Measurements from ENCODE around the gene RPS18. TPM values are rescaled to one million over a fixed set of nuclear protein-coding genes. Genes with fewer than 3 reads are reported as not detected.

The RPS18 gene
- total and polyA plus RNA-seq, 9 of the 15 experiments (the other 6 are each of a cell fraction or from before 2014, with no cell fraction given), result 5,023 to 17,516 (median 8,131) TPM

DNA sequence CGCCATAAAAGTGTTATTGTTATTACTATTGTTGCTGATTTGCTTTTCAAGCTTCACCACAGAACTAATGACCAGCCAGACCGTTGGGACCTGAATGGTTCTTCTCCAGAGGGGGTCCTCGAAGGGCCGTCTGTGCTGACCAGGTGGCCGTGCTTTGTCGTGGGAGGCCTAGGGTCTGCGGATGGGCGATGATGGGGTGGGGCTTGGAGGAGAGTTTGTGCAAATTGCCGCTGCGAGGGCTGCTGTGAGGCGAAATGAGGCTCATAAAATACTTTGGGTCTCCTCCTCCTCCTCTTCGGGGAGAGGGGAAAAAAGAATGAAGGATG lies 51.7 kb downstream of the RPS18 start (continued):
- TF ChIP-seq, protein P1, sequence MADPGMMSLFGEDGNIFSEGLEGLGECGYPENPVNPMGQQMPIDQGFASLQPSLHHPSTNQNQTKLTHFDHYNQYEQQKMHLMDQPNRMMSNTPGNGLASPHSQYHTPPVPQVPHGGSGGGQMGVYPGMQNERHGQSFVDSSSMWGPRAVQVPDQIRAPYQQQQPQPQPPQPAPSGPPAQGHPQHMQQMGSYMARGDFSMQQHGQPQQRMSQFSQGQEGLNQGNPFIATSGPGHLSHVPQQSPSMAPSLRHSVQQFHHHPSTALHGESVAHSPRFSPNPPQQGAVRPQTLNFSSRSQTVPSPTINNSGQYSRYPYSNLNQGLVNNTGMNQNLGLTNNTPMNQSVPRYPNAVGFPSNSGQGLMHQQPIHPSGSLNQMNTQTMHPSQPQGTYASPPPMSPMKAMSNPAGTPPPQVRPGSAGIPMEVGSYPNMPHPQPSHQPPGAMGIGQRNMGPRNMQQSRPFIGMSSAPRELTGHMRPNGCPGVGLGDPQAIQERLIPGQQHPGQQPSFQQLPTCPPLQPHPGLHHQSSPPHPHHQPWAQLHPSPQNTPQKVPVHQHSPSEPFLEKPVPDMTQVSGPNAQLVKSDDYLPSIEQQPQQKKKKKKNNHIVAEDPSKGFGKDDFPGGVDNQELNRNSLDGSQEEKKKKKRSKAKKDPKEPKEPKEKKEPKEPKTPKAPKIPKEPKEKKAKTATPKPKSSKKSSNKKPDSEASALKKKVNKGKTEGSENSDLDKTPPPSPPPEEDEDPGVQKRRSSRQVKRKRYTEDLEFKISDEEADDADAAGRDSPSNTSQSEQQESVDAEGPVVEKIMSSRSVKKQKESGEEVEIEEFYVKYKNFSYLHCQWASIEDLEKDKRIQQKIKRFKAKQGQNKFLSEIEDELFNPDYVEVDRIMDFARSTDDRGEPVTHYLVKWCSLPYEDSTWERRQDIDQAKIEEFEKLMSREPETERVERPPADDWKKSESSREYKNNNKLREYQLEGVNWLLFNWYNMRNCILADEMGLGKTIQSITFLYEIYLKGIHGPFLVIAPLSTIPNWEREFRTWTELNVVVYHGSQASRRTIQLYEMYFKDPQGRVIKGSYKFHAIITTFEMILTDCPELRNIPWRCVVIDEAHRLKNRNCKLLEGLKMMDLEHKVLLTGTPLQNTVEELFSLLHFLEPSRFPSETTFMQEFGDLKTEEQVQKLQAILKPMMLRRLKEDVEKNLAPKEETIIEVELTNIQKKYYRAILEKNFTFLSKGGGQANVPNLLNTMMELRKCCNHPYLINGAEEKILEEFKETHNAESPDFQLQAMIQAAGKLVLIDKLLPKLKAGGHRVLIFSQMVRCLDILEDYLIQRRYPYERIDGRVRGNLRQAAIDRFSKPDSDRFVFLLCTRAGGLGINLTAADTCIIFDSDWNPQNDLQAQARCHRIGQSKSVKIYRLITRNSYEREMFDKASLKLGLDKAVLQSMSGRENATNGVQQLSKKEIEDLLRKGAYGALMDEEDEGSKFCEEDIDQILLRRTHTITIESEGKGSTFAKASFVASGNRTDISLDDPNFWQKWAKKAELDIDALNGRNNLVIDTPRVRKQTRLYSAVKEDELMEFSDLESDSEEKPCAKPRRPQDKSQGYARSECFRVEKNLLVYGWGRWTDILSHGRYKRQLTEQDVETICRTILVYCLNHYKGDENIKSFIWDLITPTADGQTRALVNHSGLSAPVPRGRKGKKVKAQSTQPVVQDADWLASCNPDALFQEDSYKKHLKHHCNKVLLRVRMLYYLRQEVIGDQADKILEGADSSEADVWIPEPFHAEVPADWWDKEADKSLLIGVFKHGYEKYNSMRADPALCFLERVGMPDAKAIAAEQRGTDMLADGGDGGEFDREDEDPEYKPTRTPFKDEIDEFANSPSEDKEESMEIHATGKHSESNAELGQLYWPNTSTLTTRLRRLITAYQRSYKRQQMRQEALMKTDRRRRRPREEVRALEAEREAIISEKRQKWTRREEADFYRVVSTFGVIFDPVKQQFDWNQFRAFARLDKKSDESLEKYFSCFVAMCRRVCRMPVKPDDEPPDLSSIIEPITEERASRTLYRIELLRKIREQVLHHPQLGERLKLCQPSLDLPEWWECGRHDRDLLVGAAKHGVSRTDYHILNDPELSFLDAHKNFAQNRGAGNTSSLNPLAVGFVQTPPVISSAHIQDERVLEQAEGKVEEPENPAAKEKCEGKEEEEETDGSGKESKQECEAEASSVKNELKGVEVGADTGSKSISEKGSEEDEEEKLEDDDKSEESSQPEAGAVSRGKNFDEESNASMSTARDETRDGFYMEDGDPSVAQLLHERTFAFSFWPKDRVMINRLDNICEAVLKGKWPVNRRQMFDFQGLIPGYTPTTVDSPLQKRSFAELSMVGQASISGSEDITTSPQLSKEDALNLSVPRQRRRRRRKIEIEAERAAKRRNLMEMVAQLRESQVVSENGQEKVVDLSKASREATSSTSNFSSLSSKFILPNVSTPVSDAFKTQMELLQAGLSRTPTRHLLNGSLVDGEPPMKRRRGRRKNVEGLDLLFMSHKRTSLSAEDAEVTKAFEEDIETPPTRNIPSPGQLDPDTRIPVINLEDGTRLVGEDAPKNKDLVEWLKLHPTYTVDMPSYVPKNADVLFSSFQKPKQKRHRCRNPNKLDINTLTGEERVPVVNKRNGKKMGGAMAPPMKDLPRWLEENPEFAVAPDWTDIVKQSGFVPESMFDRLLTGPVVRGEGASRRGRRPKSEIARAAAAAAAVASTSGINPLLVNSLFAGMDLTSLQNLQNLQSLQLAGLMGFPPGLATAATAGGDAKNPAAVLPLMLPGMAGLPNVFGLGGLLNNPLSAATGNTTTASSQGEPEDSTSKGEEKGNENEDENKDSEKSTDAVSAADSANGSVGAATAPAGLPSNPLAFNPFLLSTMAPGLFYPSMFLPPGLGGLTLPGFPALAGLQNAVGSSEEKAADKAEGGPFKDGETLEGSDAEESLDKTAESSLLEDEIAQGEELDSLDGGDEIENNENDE (IDR thresholded peaks at IDR 0.05; ENCODE audit: low read depth, low read length), result no peak
- 0 out of 2 replicates have a peak, but pooled peaks have one; percentile 27 for TF ChIP-seq NR1H2 (CRISPR knock-in tag; IDR thresholded peaks at IDR 0.05)
- TF ChIP-seq TGIF2 (CRISPR knock-in tag; IDR thresholded peaks at IDR 0.05), result no peak
- no peak for TF ChIP-seq ETV1 (tag; conservative IDR thresholded peaks at IDR 0.05; ENCODE audit: low read depth)
- TF ChIP-seq ZNF707 (CRISPR knock-in tag; conservative IDR thresholded peaks at IDR 0.05), result no peak
- TF ChIP-seq RBM22 (IDR thresholded peaks at IDR 0.05; ENCODE audit: low read depth, low read length, poor library complexity, severe bottlenecking), result no peak
- no peak for TF ChIP-seq POLR2AphosphoS2 (IDR thresholded peaks at IDR 0.05; ENCODE audit: low read length)
- no peak for TF ChIP-seq HNRNPH1 (optimal IDR thresholded peaks at IDR 0.05; ENCODE audit: low read depth, low read length)
- no peak for TF ChIP-seq TOE1 (IDR thresholded peaks at IDR 0.05; ENCODE audit: borderline replicate concordance)
- no peak; the same call in 1 of the 2 replicates for TF ChIP-seq TOE1 (CRISPR knock-in tag; IDR thresholded peaks at IDR 0.05; ENCODE audit: borderline replicate concordance, low read depth)
- TF ChIP-seq NCOR1 (IDR thresholded peaks at IDR 0.05), result no peak
- no peak for TF ChIP-seq ZBTB8A (IDR thresholded peaks at IDR 0.05; ENCODE audit: partially characterized antibody)
- no peak for TF ChIP-seq NFIC (IDR thresholded peaks at IDR 0.05)
- TF ChIP-seq, protein P2, sequence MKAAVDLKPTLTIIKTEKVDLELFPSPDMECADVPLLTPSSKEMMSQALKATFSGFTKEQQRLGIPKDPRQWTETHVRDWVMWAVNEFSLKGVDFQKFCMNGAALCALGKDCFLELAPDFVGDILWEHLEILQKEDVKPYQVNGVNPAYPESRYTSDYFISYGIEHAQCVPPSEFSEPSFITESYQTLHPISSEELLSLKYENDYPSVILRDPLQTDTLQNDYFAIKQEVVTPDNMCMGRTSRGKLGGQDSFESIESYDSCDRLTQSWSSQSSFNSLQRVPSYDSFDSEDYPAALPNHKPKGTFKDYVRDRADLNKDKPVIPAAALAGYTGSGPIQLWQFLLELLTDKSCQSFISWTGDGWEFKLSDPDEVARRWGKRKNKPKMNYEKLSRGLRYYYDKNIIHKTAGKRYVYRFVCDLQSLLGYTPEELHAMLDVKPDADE (conservative IDR thresholded peaks at IDR 0.05; ENCODE audit: control insufficient read depth, low read depth, low read length), result no peak
- TF ChIP-seq PHF20 (IDR thresholded peaks at IDR 0.05; ENCODE audit: partially characterized antibody), result peak; percentile 1
- TF ChIP-seq TBL1XR1 (IDR thresholded peaks at IDR 0.05; ENCODE audit: low read length in 2 of 2), result no peak
- TF ChIP-seq, protein P3, sequence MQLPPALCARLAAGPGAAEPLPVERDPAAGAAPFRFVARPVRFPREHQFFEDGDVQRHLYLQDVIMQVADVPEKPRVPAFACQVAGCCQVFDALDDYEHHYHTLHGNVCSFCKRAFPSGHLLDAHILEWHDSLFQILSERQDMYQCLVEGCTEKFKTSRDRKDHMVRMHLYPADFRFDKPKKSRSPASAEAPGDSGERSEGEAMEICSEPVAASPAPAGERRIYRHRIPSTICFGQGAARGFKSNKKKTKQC (CRISPR knock-in tag; IDR thresholded peaks at IDR 0.05), result 0 out of 2 replicates have a peak, but pooled peaks have one; percentile 0

Measured in K562 (cell line).